Transverse colon (tissue), 3 donors: ENCODE measurements around the gene IL16.

Source experiments
- EP300 ChIP-seq: sonication (generic); formaldehyde crosslinking; IDR thresholded peaks from one replicate; pipeline ENCODE4 v1.6.1; 2017; ENCODE audit warnings: antibody characterized with exemption, low read depth
- POLR2A ChIP-seq: fragments of 450-650 bp; IDR thresholded peaks from one replicate; pipeline ENCODE4 v1.6.1; 2016; ENCODE audit warnings: antibody characterized with exemption, mild to moderate bottlenecking, moderate library complexity
- TF ChIP-seq, protein P1 (sequence below), 5 experiments: fragments of 200-600 bp in 3 of 5; fragments of 450-650 bp in 2 of 5; sonication (generic) in 3 of 5; IDR thresholded peaks; 1 replicate in 2 of 5; 2 replicates in 3 of 5; pipeline ENCODE4 v1.5.1; 2016 to 2017; ENCODE audit warnings: antibody characterized with exemption in 5 of 5, inconsistent platforms in 3 of 5, mild to moderate bottlenecking in 2 of 5, moderate library complexity in 1 of 5

DNA sequence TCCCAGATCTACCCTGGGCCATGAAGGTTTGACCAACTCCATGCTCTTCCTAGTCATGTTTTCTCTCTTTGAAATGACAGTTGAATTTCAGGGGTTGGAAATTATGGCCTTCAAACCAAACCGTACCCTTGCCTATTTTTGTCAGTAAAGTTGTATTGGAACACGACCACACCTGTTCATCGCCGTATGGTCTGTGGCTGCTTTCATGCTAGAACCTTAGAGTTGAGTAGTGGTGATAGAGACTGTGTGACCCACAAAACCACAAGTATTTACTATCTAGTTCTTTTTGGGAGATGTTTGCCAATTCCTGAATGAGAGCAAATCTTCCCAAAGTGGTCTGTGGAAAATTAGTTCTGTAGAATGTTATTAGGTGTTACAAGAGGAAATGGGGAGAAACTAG, 151.2 kb downstream of the IL16 start:
- TF ChIP-seq POLR2A (no peak), EP300 (no peak)
- TF ChIP-seq, protein P1, sequence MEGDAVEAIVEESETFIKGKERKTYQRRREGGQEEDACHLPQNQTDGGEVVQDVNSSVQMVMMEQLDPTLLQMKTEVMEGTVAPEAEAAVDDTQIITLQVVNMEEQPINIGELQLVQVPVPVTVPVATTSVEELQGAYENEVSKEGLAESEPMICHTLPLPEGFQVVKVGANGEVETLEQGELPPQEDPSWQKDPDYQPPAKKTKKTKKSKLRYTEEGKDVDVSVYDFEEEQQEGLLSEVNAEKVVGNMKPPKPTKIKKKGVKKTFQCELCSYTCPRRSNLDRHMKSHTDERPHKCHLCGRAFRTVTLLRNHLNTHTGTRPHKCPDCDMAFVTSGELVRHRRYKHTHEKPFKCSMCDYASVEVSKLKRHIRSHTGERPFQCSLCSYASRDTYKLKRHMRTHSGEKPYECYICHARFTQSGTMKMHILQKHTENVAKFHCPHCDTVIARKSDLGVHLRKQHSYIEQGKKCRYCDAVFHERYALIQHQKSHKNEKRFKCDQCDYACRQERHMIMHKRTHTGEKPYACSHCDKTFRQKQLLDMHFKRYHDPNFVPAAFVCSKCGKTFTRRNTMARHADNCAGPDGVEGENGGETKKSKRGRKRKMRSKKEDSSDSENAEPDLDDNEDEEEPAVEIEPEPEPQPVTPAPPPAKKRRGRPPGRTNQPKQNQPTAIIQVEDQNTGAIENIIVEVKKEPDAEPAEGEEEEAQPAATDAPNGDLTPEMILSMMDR (IDR thresholded peaks at IDR 0.05) = no peak
